H1 (cell line): ENCODE results near the gene BAIAP2.

Experiments used
- CHD1 ChIP-seq: IDR thresholded peaks from 2 replicates; pipeline ENCODE4 v1.6.1; 2012; ENCODE audit warnings: low read depth, low read length, improper control_type of control experiment
- EP300 ChIP-seq, 2 experiments: IDR thresholded peaks; 1 replicate in 1 of 2; 2 replicates in 1 of 2; pipeline ENCODE4 v1.6.1; 2011 to 2012; ENCODE audit warnings: low read depth in 2 of 2, low read length in 2 of 2, mild to moderate bottlenecking in 2 of 2, borderline replicate concordance in 1 of 2, inconsistent platforms in 1 of 2, moderate library complexity in 1 of 2
- EZH2 ChIP-seq: fragments of 200-600 bp; sonication (generic); IDR thresholded peaks from 2 replicates; pipeline ENCODE4 v1.7.1; 2012; ENCODE audit warnings: low read depth, mild to moderate bottlenecking, moderate library complexity, low read length, inconsistent platforms; ENCODE audit not compliant: severe bottlenecking
- FOSL1 ChIP-seq: IDR thresholded peaks from 2 replicates; pipeline ENCODE4 v1.6.1; 2011; ENCODE audit warnings: mild to moderate bottlenecking, low read depth, low read length, moderate library complexity; ENCODE audit not compliant: insufficient read depth
- GABPA ChIP-seq: IDR thresholded peaks from 2 replicates; pipeline ENCODE4 v1.6.1; 2011; ENCODE audit warnings: mild to moderate bottlenecking, low read length, moderate library complexity, borderline replicate concordance; ENCODE audit not compliant: insufficient read depth
- KDM4A ChIP-seq: IDR thresholded peaks from one replicate; pipeline ENCODE4 v1.7.1; 2012; ENCODE audit warnings: low read depth, mild to moderate bottlenecking, moderate library complexity, low read length, inconsistent platforms; ENCODE audit not compliant: severe bottlenecking
- POLR2A ChIP-seq, 2 experiments: IDR thresholded peaks; 1 replicate in 1 of 2; 2 replicates in 1 of 2; pipeline ENCODE4 v1.6.1; 2011; ENCODE audit warnings: low read depth in 2 of 2, low read length in 2 of 2, mild to moderate bottlenecking in 2 of 2; ENCODE audit errors: control extremely low read depth in 1 of 2
- POLR2AphosphoS5 ChIP-seq: IDR thresholded peaks from 2 replicates; pipeline ENCODE4 v1.6.1; 2011; ENCODE audit warnings: low read depth, low read length
- TCF12 ChIP-seq: IDR thresholded peaks from 2 replicates; pipeline ENCODE4 v1.6.1; 2011; ENCODE audit warnings: low read depth, mild to moderate bottlenecking, low read length
- TF ChIP-seq, protein P1 (sequence below), 3 experiments: IDR thresholded peaks; 1 replicate in 2 of 3; 2 replicates in 1 of 3; pipeline versions ENCODE4 v1.5.1 to v1.6.1; 2011; ENCODE audit warnings: low read length in 3 of 3, mild to moderate bottlenecking in 3 of 3, inconsistent platforms in 2 of 3, low read depth in 1 of 3, moderate library complexity in 1 of 3; ENCODE audit not compliant: insufficient read depth in 1 of 3; ENCODE audit errors: control extremely low read depth in 1 of 3
- TF ChIP-seq, protein P2 (sequence below): IDR thresholded peaks from 2 replicates; pipeline ENCODE4 v1.6.1; 2012; ENCODE audit warnings: inconsistent platforms

DNA sequence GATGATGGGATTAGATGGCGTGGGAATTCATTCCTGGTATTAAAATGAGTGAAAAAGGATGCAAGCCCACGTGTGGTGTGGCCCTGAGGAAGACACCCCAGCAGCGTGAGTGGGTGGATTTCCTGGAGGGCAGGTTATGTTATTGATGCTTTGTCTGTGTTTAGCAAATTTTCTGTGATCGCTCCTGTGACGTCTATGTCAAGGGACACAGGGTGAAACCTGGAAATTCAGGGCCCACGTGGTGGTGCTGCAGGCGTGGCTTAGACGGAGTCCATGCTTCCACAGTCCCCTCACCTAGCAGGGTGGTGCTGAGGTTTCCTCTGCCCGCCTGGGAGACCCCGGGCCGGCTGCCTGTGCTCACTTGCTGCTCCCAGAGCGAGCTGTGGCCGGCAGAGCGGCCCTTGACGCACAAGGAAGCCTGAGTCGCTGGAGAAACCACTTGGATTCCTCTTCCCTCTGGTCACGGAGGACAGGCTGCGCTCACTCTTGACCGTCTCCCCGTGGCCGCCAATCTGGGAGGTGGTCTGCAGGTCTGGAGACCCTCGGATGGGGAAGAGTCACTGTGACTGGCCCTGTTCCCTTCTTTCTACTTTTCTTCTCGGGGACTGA lies 23.4 kb downstream of the BAIAP2 start:
- no peak for TF ChIP-seq TCF12
- TF ChIP-seq, protein P1, sequence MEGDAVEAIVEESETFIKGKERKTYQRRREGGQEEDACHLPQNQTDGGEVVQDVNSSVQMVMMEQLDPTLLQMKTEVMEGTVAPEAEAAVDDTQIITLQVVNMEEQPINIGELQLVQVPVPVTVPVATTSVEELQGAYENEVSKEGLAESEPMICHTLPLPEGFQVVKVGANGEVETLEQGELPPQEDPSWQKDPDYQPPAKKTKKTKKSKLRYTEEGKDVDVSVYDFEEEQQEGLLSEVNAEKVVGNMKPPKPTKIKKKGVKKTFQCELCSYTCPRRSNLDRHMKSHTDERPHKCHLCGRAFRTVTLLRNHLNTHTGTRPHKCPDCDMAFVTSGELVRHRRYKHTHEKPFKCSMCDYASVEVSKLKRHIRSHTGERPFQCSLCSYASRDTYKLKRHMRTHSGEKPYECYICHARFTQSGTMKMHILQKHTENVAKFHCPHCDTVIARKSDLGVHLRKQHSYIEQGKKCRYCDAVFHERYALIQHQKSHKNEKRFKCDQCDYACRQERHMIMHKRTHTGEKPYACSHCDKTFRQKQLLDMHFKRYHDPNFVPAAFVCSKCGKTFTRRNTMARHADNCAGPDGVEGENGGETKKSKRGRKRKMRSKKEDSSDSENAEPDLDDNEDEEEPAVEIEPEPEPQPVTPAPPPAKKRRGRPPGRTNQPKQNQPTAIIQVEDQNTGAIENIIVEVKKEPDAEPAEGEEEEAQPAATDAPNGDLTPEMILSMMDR (IDR thresholded peaks at IDR 0.05; ENCODE audit: control extremely low read depth in 1 of 3, insufficient read depth in 1 of 3, low read depth in 1 of 3, low read length in 3 of 3), result no peak
- TF ChIP-seq POLR2A (IDR thresholded peaks at IDR 0.05; ENCODE audit: control extremely low read depth in 1 of 2, low read depth in 2 of 2, low read length in 2 of 2), result no peak
- TF ChIP-seq EZH2, result no peak
- no peak for TF ChIP-seq KDM4A
- TF ChIP-seq POLR2AphosphoS5, result no peak
- no peak for TF ChIP-seq EP300 (IDR thresholded peaks at IDR 0.05; ENCODE audit: borderline replicate concordance in 1 of 2, low read depth in 2 of 2, low read length in 2 of 2)
- TF ChIP-seq, protein P2, sequence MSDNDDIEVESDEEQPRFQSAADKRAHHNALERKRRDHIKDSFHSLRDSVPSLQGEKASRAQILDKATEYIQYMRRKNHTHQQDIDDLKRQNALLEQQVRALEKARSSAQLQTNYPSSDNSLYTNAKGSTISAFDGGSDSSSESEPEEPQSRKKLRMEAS, result no peak
- no peak for TF ChIP-seq FOSL1
- TF ChIP-seq GABPA, result no peak
- no peak for TF ChIP-seq CHD1
